OCI-LY7 (cell line): ENCODE data around the gene IPCEF1.

Experiments used
- CTCF ChIP-seq: fragments of 200-600 bp; sonication (generic); conservative IDR thresholded peaks from 2 replicates; pipeline ENCODE4 v1.5.1; 2014; ENCODE audit warnings: mild to moderate bottlenecking, antibody characterized with exemption, low read length, moderate library complexity, mixed read lengths
- EZH2phosphoT487 ChIP-seq: fragments of 200-600 bp; sonication (generic); IDR thresholded peaks from 2 replicates; pipeline ENCODE4 v1.6.1; 2018; ENCODE audit warnings: low read depth, borderline replicate concordance, mild to moderate bottlenecking, mixed run types, antibody characterized with exemption, low read length, moderate library complexity, mixed read lengths

- no peak for TF ChIP-seq CTCF
- TF ChIP-seq EZH2phosphoT487, result no peak
These were observed 39.3 kb upstream of the IPCEF1 start for GRCh38 chr6:154395878-154396277.
